Coronary artery (tissue), 2 donors: ENCODE results near the gene PSMB4.
"Not testable (repeated sequence)": the region's sequence is repeated elsewhere in the genome, so short reads cannot be mapped to it uniquely, and the experiment has no call there.

ENCODE experiments used
- DNase-seq: peaks from one replicate; pipeline ENCODE4 v3.0.0-alpha.2; 2017; ENCODE audit warnings: low spot score
- H3K27ac ChIP-seq, 2 donors: fragments of 200-600 bp; sonication (generic); one replicate each; pipeline ENCODE4 v1.5.1; 2016 to 2019
- H3K4me3 ChIP-seq: fragments of 200-600 bp; sonication (generic); 2 replicates; pipeline ENCODE4 v1.5.1; 2016; ENCODE audit warnings: mild to moderate bottlenecking, moderate library complexity
- CTCF ChIP-seq: fragments of 200-600 bp; sonication (generic); IDR thresholded peaks from one replicate; pipeline ENCODE4 v1.5.1; 2019; ENCODE audit warnings: antibody characterized with exemption

Gene PSMB4

GRCh38 chr1:151372058-151372934 lies 27.1 kb upstream of the PSMB4 start, which contains the start of gene SELENBP1:
Gene SELENBP1, minus strand, starts transcription at chr1:151372705. Its CDS starts 64 bp downstream, at chr1:151372641.
- Histone ChIP-seq H3K4me3 (peak within 1 kb of the TSS; percentile 72), H3K27ac (peak within 1 kb of the TSS; percentile 68 to 90)
- TF ChIP-seq CTCF, result no peak
- DNase-seq, result peak; percentile 87

DNA sequence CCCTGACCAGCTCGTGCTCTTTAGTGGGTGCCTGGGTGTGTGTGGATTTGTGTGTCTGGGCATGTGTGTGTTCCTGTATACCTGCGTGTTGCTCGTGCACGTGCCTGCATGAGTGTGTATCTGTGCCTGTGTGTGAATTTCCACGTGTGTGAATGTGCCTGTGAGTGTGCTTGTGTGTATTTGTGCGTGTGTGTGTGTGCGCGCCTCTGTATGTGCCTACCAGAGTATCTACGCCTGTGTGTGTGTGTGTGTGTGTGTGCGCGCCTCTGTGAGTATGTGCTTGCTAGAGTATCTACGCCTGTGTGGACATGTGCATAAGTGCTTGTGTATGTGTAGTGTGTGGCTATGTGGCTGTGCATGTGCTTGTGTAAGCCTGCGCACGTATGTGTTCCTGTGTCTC lies 26.2 kb upstream of the PSMB4 start:
- peak overlapping the region in 1 of 2 donors; percentile 90 for H3K27ac ChIP-seq
- DNase-seq, result no peak
- no peak for TF ChIP-seq CTCF
- no peak overlapping the region for H3K4me3 ChIP-seq

DNA sequence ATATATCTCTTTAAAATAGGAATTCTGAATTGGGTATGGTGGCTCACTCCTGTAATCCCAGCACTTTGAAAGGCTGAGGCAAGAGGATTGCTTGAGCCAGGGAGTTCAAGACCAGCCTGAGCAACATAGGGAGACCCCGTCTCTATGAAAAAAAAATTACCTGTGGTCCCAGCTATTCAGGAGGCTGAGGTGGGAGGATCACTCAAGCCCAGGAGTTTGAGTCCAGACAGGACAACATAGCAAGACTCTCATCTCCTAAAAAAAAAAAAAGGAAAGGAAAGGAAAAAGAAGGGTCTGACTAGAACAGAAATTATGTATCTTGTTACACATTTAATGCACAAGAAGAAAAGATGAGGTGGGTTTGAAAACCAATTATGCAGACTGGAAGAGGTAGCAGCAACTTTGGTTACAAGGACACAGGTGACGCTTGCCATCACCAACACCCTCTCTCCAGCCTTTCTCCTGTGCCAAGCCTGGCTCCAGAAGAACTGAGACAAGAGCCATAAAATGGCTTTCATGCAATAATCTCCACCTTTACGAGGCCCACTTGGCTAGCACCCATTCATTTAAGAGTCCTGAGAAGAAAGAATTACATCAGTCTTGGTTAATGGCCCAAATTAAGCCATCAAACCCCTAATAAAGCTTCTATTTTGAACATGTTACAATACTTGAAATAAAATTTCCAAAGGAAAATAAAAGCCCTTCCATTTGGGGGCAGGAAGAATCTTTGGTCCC lies 22.1 kb upstream of the PSMB4 start:
- no peak for DNase-seq
- Histone ChIP-seq H3K4me3 (no peak overlapping the region), H3K27ac (no peak overlapping the region)
- TF ChIP-seq CTCF, result no peak

DNA sequence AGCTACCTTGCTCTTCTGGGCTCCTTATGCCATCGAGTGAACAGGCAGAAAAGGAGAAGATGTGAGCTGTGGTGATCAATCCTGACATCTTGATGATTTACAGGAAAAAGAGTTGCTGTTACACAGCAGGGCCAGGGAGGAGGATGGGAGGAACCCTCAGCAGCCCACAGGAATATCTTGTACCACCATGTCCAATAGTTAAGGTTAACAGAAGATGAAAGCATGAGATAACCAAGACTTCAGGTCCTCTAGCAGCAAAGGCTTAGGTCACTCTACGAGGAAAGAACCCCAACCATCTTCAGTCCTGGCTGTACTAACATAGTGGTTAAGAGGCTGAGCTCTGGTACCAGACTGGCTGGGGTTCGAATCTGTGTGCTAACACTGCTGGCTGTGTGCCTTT lies 14.8 kb upstream of the PSMB4 start:
- TF ChIP-seq CTCF, result no peak
- H3K27ac ChIP-seq, result no peak overlapping the region
- DNase-seq, result no peak
- H3K4me3 ChIP-seq, result no peak overlapping the region

DNA sequence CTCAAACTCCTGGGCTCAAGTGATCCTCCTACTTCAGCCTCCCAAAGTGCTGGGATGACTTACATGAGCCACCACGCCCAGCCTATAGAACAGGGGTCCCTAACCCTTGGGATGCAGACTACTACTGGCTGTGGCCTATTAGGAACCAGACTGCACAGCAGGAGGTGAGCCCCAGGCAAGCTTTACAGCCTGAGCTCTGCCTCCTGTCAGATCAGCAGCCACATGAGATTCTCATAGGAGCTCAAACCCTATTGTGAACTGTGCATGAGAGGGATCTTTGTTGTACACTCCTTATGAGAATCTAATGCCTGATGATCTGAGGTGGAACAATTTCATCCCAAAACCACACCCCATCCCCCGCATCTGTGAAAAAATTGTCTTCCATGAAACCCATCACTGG lies 13.4 kb upstream of the PSMB4 start:
- DNase-seq, result no peak
- H3K4me3 ChIP-seq, result no peak overlapping the region
- TF ChIP-seq CTCF, result no peak
- no peak overlapping the region for H3K27ac ChIP-seq

GRCh38 chr1:151390221-151391078 lies 8.9 kb upstream of the PSMB4 start:
- DNase-seq, H3K27ac ChIP-seq: not testable (repeated sequence)

DNA sequence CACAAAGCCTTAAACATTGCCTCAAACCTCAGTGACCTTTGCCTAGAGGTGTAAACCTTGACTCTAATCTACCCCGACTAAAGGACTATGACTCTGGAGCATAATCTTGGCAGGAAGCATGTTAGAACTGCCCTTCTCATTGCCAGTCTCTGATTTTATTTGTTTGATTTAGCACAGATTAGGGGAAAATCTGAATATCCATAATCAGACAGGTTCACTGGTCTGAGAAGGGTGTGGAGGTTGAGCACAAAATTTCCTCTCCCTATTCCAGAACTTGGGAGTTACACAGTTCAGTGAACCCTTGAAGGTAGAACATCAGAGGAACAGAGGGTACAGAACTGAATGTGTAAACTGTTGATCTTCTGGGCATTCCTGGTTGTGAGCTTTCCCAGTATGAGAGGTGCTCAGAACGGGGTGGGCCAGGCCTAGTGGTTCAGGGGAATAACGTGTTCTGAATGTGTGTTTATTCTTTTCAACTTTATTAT lies 8.3 kb upstream of the PSMB4 start:
- DNase-seq, result no peak
- Histone ChIP-seq H3K27ac (no peak overlapping the region), H3K4me3 (no peak overlapping the region)
- TF ChIP-seq CTCF, result no peak

More at GRCh38 chr1:151390221-151391078, 8.9 kb upstream of the PSMB4 start:
- H3K4me3 ChIP-seq, result not testable (repeated sequence)
